Adipocyte (in vitro differentiated cells): ENCODE data around the gene RBMS3.
"Not testable (repeated sequence)": the region's sequence is repeated elsewhere in the genome, so short reads cannot be mapped to it uniquely, and the experiment has no call there.

Source experiments
- DNase-seq: peaks from one replicate; pipeline ENCODE4 v3.0.0-alpha.2; 2015; ENCODE audit warnings: low read depth
- H3K27me3 ChIP-seq: replicated peaks from 2 replicates; pipeline ENCODE4 v1.7.0; 2013; ENCODE audit warnings: mild to moderate bottlenecking, low read length, moderate library complexity; ENCODE audit not compliant: control insufficient read depth, insufficient read depth
- H3K36me3 ChIP-seq: 2 replicates; pipeline ENCODE4 v1.7.0; 2013; ENCODE audit warnings: low read length, mild to moderate bottlenecking, moderate library complexity; ENCODE audit not compliant: control insufficient read depth, insufficient read depth, severe bottlenecking
- H3K4me1 ChIP-seq: 2 replicates; pipeline ENCODE4 v1.7.0; 2013; ENCODE audit warnings: mild to moderate bottlenecking, low read length, moderate library complexity; ENCODE audit not compliant: control insufficient read depth, insufficient read depth
- H3K4me3 ChIP-seq: 2 replicates; pipeline ENCODE4 v1.7.0; 2013; ENCODE audit warnings: mild to moderate bottlenecking, low read length, moderate library complexity
- H3K9ac ChIP-seq: 2 replicates; pipeline ENCODE4 v1.7.0; 2013; ENCODE audit warnings: mild to moderate bottlenecking, low read length, moderate library complexity
- H3K9me3 ChIP-seq: 2 replicates; pipeline ENCODE4 v1.7.0; 2013; ENCODE audit warnings: mild to moderate bottlenecking, low read length, moderate library complexity; ENCODE audit not compliant: control insufficient read depth

RBMS3 gene

DNA sequence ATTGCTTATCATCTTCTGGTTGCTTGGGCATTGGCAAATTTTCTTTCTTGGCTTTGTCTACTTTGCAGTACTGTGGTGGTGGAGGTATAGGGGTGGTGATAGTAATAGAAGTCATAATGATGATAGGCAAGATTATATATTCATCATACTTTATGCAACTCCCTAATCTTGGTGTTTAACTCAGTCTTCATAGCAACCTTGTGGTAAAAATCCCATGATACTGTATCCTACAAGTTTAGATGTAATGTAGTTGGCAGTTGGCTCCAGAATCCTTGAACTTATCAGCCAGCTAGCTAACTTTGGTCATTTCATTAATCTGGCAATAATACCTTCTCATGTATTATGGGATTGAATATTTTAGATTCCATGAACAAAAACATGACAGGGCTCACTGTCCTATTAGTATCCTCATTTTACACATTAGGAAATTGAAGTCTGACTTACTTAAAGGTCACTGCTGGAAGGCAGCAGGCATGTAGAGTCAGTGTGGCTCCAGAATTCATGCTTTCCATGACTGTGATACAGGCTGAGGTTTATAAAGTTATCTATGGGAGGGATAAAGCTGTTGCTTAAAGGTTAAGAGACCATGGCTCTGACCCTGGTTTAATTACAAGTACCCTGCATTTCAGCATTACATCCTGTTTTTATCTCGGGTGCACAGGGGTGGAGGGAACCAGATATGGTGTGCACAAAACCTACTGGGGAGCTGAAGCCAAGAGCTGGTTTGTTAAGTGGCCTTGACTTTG lies 33.3 kb downstream of the RBMS3 start:
- H3K27me3 ChIP-seq = no peaks in the 10 kb centered on the region
- H3K9me3 ChIP-seq = no peaks in the 10 kb centered on the region

GRCh38 chr3:29314727-29315088 lies 33.8 kb downstream of the RBMS3 start:
- H3K36me3 ChIP-seq = no peaks in the 10 kb centered on the region
- no peaks in the 10 kb centered on the region for H3K9me3 ChIP-seq
- peaks cover 53% of the 10 kb centered on the region for H3K4me1 ChIP-seq
- DNase-seq = peak; percentile 64
- no peak overlapping the region for H3K9ac ChIP-seq
- H3K27me3 ChIP-seq = no peaks in the 10 kb centered on the region
- H3K4me3 ChIP-seq = peak overlapping the region; percentile 15

More for the DNA sequence above, 33.3 kb downstream of the RBMS3 start:
- no peak overlapping the region for H3K4me3 ChIP-seq
- no peaks in the 10 kb centered on the region for H3K36me3 ChIP-seq
- peaks cover 49% of the 10 kb centered on the region for H3K4me1 ChIP-seq
- DNase-seq = no peak
- no peak overlapping the region for H3K9ac ChIP-seq

- no peak overlapping the region for H3K4me3 ChIP-seq
- H3K4me1 ChIP-seq = peaks cover 51% of the 10 kb centered on the region
- no peaks in the 10 kb centered on the region for H3K27me3 ChIP-seq
- H3K36me3 ChIP-seq = no peaks in the 10 kb centered on the region
- no peak overlapping the region for H3K9ac ChIP-seq
- no peaks in the 10 kb centered on the region for H3K9me3 ChIP-seq
- DNase-seq = no peak
Measured at GRCh38 chr3:29317659-29318173, 36.8 kb downstream of the RBMS3 start.

DNA sequence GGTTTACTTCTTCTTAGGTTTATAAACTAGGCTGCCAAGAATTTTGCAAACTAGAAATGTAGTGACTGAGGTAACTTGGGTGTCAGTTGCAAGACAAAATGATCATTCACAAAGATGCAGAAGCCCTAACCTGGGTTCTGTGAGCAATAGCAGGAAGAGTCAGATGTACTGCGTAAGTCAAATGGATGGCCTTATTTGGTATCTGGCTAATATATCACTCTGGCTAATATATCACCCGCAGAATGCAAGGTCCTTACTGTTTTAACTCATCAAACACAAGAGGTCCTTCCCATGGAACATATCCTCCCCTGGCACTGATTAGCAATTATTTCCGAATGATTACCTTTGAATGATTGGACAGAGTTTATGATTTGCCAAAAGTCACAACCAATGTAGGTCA lies 37.4 kb downstream of the RBMS3 start:
- no peak overlapping the region for H3K4me3 ChIP-seq
- no peak for DNase-seq
- no peaks in the 10 kb centered on the region for H3K27me3 ChIP-seq
- peaks cover 46% of the 10 kb centered on the region for H3K4me1 ChIP-seq
- H3K9me3 ChIP-seq = no peaks in the 10 kb centered on the region
- no peak overlapping the region for H3K9ac ChIP-seq
- H3K36me3 ChIP-seq = no peaks in the 10 kb centered on the region

DNA sequence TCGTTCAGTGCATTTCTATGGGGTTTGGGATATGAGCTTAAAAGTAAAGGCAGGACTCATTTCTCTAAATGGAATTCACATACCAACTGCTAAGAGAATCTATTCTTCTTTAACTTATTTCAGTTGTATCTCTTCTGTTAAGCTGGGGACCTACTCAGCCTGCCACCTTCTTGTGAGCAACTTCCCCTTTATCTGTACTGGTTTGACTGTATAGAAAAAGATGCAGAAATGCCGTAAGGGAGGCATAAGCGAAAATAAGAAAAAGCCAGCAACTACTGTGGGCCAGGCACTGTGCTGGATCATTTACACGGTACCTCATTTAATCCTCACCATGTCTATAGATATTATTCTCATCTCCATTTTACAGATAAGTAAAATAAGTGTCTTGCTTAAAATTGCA lies 38.4 kb downstream of the RBMS3 start:
- Histone ChIP-seq H3K9ac (no peak overlapping the region), H3K4me1 (peaks cover 39% of the 10 kb centered on the region), H3K27me3 (no peaks in the 10 kb centered on the region), H3K9me3 (no peaks in the 10 kb centered on the region), H3K4me3 (no peak overlapping the region), H3K36me3 (no peaks in the 10 kb centered on the region)
- no peak for DNase-seq

- no peak for DNase-seq
- no peaks in the 10 kb centered on the region for H3K9me3 ChIP-seq
- H3K36me3 ChIP-seq = no peaks in the 10 kb centered on the region
- H3K27me3 ChIP-seq = no peaks in the 10 kb centered on the region
- H3K4me3 ChIP-seq = peak overlapping the region; percentile 53
- H3K9ac ChIP-seq = peak overlapping the region; percentile 44
- H3K4me1 ChIP-seq = peaks cover 37% of the 10 kb centered on the region
Measured at GRCh38 chr3:29319798-29320197, 38.9 kb downstream of the RBMS3 start.

DNA sequence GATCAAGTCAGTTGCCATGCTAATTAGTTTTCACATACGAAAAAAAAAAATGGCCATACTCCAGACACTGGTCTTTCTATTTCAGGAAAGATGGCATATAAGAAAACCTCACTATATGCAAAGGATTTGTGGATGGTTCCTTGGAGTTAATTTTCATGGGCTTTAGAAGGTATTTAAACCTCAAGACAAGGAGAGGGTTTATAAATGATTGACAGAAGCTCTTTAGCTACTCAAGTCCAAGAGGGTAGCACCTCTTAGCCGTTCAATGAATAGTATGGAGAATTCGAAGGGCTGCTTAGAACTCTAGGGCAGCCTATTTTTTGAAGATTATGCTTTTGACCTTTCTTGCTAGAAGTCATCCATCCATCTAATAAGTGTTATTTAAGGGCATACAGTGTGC lies 41.7 kb downstream of the RBMS3 start:
- no peak for DNase-seq
- H3K9ac ChIP-seq = no peak overlapping the region
- H3K4me1 ChIP-seq = peaks cover 32% of the 10 kb centered on the region
- H3K36me3 ChIP-seq = no peaks in the 10 kb centered on the region
- H3K27me3 ChIP-seq = no peaks in the 10 kb centered on the region
- no peak overlapping the region for H3K4me3 ChIP-seq
- H3K9me3 ChIP-seq = no peaks in the 10 kb centered on the region

GRCh38 chr3:29324180-29324651 lies 43.3 kb downstream of the RBMS3 start:
- H3K36me3 ChIP-seq = no peaks in the 10 kb centered on the region
- H3K27me3 ChIP-seq = no peaks in the 10 kb centered on the region
- H3K4me3 ChIP-seq = peak overlapping the region; percentile 71
- no peak for DNase-seq
- H3K9ac ChIP-seq = peak overlapping the region; percentile 73
- peaks cover 27% of the 10 kb centered on the region for H3K4me1 ChIP-seq
- H3K9me3 ChIP-seq = no peaks in the 10 kb centered on the region

DNA sequence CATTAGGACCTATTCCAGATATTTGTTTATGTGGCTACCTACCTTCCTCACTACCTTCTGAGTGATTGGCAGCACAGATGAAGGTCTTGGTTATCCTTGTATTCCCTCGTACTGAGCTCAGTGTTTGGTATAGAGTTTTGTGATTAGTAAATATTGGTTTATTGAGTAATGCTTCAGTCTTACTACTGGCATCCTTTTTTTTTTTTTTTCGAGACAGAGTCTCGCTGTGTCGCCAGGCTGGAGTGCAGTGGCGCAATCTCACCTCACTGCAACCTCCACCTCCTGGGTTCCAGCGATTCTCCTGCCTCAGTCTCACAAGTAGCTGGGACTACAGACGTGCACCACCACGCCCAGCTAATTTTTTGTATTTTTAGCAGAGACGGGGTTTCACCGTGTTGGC lies 45.7 kb downstream of the RBMS3 start:
- peaks cover 19% of the 10 kb centered on the region for H3K4me1 ChIP-seq
- H3K9ac ChIP-seq, H3K9me3 ChIP-seq, H3K4me3 ChIP-seq, H3K27me3 ChIP-seq, H3K36me3 ChIP-seq, DNase-seq: not testable (repeated sequence)

- Histone ChIP-seq H3K27me3 (no peaks in the 10 kb centered on the region), H3K4me3 (no peak overlapping the region), H3K9me3 (no peaks in the 10 kb centered on the region), H3K4me1 (peaks cover 44% of the 10 kb centered on the region), H3K9ac (no peak overlapping the region), H3K36me3 (no peaks in the 10 kb centered on the region)
- DNase-seq = no peak
Measured at GRCh38 chr3:29329986-29330890, 49.4 kb downstream of the RBMS3 start.

DNA sequence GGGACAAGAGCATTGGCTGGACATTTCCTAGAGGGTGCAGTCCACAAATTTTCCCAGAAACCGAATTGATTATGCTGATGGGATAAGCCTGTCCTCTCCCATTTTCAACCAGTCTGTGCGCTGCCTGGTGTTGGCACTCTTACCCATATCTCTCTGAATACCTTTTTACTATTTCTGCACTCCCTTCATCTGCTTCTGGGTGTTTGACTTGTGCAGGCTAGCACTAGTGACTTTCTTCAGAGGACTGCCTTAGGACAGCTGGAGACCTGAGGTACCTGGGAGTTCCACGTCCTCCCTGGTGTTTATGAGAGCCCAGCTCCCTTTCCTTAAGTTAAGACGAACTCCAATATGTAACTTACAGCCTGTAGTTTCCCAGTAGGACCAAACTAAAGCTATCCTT lies 50.2 kb downstream of the RBMS3 start:
- Histone ChIP-seq H3K9me3 (no peaks in the 10 kb centered on the region), H3K4me3 (no peak overlapping the region), H3K4me1 (peaks cover 47% of the 10 kb centered on the region), H3K27me3 (no peaks in the 10 kb centered on the region), H3K9ac (peak overlapping the region; percentile 15), H3K36me3 (no peaks in the 10 kb centered on the region)
- DNase-seq = no peak
